ENCODE results near the gene LRFN3. TPM values are rescaled to one million over a fixed set of nuclear protein-coding genes. Genes with fewer than 3 reads are reported as not detected.

The LRFN3 gene
- total and polyA plus RNA-seq, 2 of the 13 experiments (the other 11 are each of a cell fraction or from before 2014, with no cell fraction given): 0.74 to 1.6 TPM

GRCh38 chr19:35959968-35960320, 23.8 kb downstream of the LRFN3 start:
- ChIA-PET POLR2A (no interaction called here), CTCF (ENCODE audit: low intra/inter-chr PET ratio, low total read pairs) (no interaction called here)
- Histone ChIP-seq H3K27ac (ENCODE audit: extremely low read length, insufficient read depth, low read length) (no peak overlapping the region), H3K27me3 (ENCODE audit: control insufficient read depth in 1 of 2, insufficient read depth in 2 of 2, low read length in 2 of 2) (peaks cover 4 to 35% of the 10 kb centered on the region in 2 experiments; a peak in 4 of 5 replicates), H3K9ac (ENCODE audit: insufficient read depth, low read depth, low read length) (no peak overlapping the region), H3K36me3 (replicated peaks in 1 of 2; ENCODE audit: control insufficient read depth in 1 of 2, insufficient read depth in 2 of 2, low read length in 2 of 2) (no peaks in the 10 kb centered on the region), H3K4me1 (ENCODE audit: insufficient read depth, low read length) (no peaks in the 10 kb centered on the region), H2AFZ (ENCODE audit: low read length) (no peak overlapping the region), H4K20me1 (ENCODE audit: insufficient read depth, low read length) (peaks cover 9% of the 10 kb centered on the region; the same call in 1 of the 2 replicates), H3K9me3 (ENCODE audit: low read length) (no peaks in the 10 kb centered on the region), H3K4me3 (replicated peaks in 1 of 3; ENCODE audit: insufficient read depth in 1 of 3, low read depth in 2 of 3, low read length in 3 of 3) (no peak overlapping the region), H3K79me2 (ENCODE audit: insufficient read depth, low read length) (no peaks in the 10 kb centered on the region), H3K4me2 (ENCODE audit: low read depth, low read length) (no peak overlapping the region)
- TF ChIP-seq KIAA2018 (CRISPR knock-in tag; IDR thresholded peaks at IDR 0.05; ENCODE audit: borderline replicate concordance) (no peak), RAD21 (CRISPR knock-in tag; IDR thresholded peaks at IDR 0.05) (no peak), ZBTB25 (CRISPR knock-in tag; IDR thresholded peaks at IDR 0.05) (no peak), ZBTB21 (CRISPR knock-in tag; IDR thresholded peaks at IDR 0.05) (no peak), TERF1 (CRISPR knock-in tag; IDR thresholded peaks at IDR 0.05) (no peak)
- WGBS (ENCODE audit: low lambda C conversion rate): 60% methylated on average over 11 of the region's 20 CpGs
- no TSS peak for BruUV-seq (replicated peaks)
- no peak for DNase-seq (ENCODE audit: low spot score)
- FAIRE-seq: no peak
- in situ Hi-C loops (cut with HindIII; ENCODE audit: extremely low pct_ligation_motif_present, low pct_unique_long_range_greater_than_20kb): no loop called here
- ATAC-seq: peak; percentile 45
- intact Hi-C loops (cut with micrococcal nuclease; ENCODE audit: unreplicated experiment): no loop called here

All from HepG2 (cell line).